GM12878 (cell line): ENCODE results near the gene CCR2. TPM values are rescaled to one million over a fixed set of nuclear protein-coding genes. Genes with fewer than 3 reads are reported as not detected.

ENCODE experiments used
- BACH1 ChIP-seq: fragments of 450-650 bp; IDR thresholded peaks from 2 replicates; pipeline ENCODE4 v1.6.1; 2017; ENCODE audit warnings: mild to moderate bottlenecking, borderline replicate concordance
- ELK1 ChIP-seq: IDR thresholded peaks from 2 replicates; pipeline ENCODE4 v1.6.1; 2012; ENCODE audit warnings: low read depth, low read length, improper control_type of control experiment
- EP300 ChIP-seq, 2 experiments: fragments of 150-350 bp in 1 of 2; IDR thresholded peaks; 2 replicates each; pipeline ENCODE4 v1.6.1; 2011 to 2012; ENCODE audit warnings: low read depth in 2 of 2, low read length in 2 of 2, borderline replicate concordance in 1 of 2, improper control_type of control experiment in 1 of 2, inconsistent platforms in 1 of 2; ENCODE audit not compliant: control insufficient read depth in 1 of 2
- KLF5 ChIP-seq: fragments of 450-650 bp; IDR thresholded peaks from 2 replicates; pipeline ENCODE4 v1.6.1; 2014; ENCODE audit warnings: mild to moderate bottlenecking; ENCODE audit not compliant: partially characterized antibody
- NFIC ChIP-seq: IDR thresholded peaks from 2 replicates; pipeline ENCODE4 v1.6.1; 2012; ENCODE audit warnings: low read depth, mild to moderate bottlenecking, inconsistent platforms, low read length, moderate library complexity
- POLR2AphosphoS2 ChIP-seq: IDR thresholded peaks from 2 replicates; pipeline ENCODE4 v1.6.1; 2011; ENCODE audit warnings: low read depth, mild to moderate bottlenecking, low read length, improper control_type of control experiment, moderate library complexity
- RELA ChIP-seq: fragments of 450-650 bp; IDR thresholded peaks from 2 replicates; pipeline ENCODE4 v1.8.0; 2014; ENCODE audit warnings: borderline replicate concordance; ENCODE audit not compliant: partially characterized antibody
- SIN3A ChIP-seq: IDR thresholded peaks from 2 replicates; pipeline ENCODE4 v1.6.1; 2012; ENCODE audit warnings: low read depth, low read length, improper control_type of control experiment
- ZBTB11 ChIP-seq: fragments of 450-650 bp; formaldehyde crosslinking; IDR thresholded peaks from 2 replicates; pipeline ENCODE4 v1.5.0; 2022; ENCODE audit warnings: mild to moderate bottlenecking, missing genetic modification characterization
- ZNF622 ChIP-seq: fragments of 450-650 bp; IDR thresholded peaks from 2 replicates; pipeline ENCODE4 v1.6.1; 2017; ENCODE audit warnings: mild to moderate bottlenecking, inconsistent platforms
- polyA plus RNA-seq, 11 experiments: library from polyadenylated mRNA; depleted of rRNA in 4 of 11; unstranded in 6 of 11; stranded (reverse) in 5 of 11; fragments of >200 nt; fragmentation: Nextera tagmentation in 4 of 11; fragmentation: Illumina TruSeq in 1 of 11; extraction: Ambion mirVana in 4 of 11; extraction: Trizol in 1 of 11; gene quantifications; 1 replicate in 1 of 11; 2 replicates in 10 of 11; pipeline versions ENCODE4 v1.2.1 to v1.2.3, GENCODE V29; 2011 to 2016; ENCODE audit warnings: inconsistent platforms in 2 of 11, missing spikeins in 2 of 11, low read depth in 1 of 11
- total RNA-seq, 4 experiments: library from RNA; depleted of rRNA in 3 of 4; stranded (reverse); fragments of >200 nt in 3 of 4; fragmentation: Illumina TruSeq in 1 of 4; extraction: Trizol in 1 of 4; gene quantifications; 2 replicates each; pipeline versions ENCODE4 v1.2.1 to v1.2.3, GENCODE V29; 2013 to 2021
- TF ChIP-seq, protein P1 (sequence below): fragments of 450-650 bp; IDR thresholded peaks from 2 replicates; pipeline ENCODE4 v1.6.1; 2017; ENCODE audit warnings: mild to moderate bottlenecking
- TF ChIP-seq, protein P2 (sequence below), 3 experiments: IDR thresholded peaks in 2 of 3; conservative IDR thresholded peaks in 1 of 3; 2 replicates each; pipeline ENCODE4 v1.5.1; 2011; ENCODE audit warnings: low read depth in 3 of 3, low read length in 3 of 3, mild to moderate bottlenecking in 3 of 3, control low read depth in 2 of 3, moderate library complexity in 2 of 3, inconsistent platforms in 1 of 3, mixed read lengths in 1 of 3; ENCODE audit not compliant: control insufficient read depth in 2 of 3, insufficient read depth in 1 of 3; ENCODE audit errors: extremely low read depth in 1 of 3
- TF ChIP-seq, protein P3 (sequence below): IDR thresholded peaks from 2 replicates; pipeline ENCODE4 v1.6.1; 2012; ENCODE audit warnings: low read length, inconsistent platforms

CCR2 gene
- total and polyA plus RNA-seq, 10 of the 15 experiments (the other 5 are each of a cell fraction or from before 2014, with no cell fraction given) = 1.9 to 4.7 (median 3.5) TPM; not detected in 1

GRCh38 chr3:46359733-46360493, 6.0 kb downstream of the CCR2 start (continued):
- no peak for TF ChIP-seq SIN3A
- TF ChIP-seq ELK1 = no peak
- TF ChIP-seq, protein P1, sequence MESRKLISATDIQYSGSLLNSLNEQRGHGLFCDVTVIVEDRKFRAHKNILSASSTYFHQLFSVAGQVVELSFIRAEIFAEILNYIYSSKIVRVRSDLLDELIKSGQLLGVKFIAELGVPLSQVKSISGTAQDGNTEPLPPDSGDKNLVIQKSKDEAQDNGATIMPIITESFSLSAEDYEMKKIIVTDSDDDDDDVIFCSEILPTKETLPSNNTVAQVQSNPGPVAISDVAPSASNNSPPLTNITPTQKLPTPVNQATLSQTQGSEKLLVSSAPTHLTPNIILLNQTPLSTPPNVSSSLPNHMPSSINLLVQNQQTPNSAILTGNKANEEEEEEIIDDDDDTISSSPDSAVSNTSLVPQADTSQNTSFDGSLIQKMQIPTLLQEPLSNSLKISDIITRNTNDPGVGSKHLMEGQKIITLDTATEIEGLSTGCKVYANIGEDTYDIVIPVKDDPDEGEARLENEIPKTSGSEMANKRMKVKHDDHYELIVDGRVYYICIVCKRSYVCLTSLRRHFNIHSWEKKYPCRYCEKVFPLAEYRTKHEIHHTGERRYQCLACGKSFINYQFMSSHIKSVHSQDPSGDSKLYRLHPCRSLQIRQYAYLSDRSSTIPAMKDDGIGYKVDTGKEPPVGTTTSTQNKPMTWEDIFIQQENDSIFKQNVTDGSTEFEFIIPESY = no peak
- TF ChIP-seq ZNF622 = no peak
- no peak for TF ChIP-seq POLR2AphosphoS2
- TF ChIP-seq ZBTB11 (CRISPR knock-in tag) = no peak
- no peak for TF ChIP-seq RELA
- TF ChIP-seq, protein P2, sequence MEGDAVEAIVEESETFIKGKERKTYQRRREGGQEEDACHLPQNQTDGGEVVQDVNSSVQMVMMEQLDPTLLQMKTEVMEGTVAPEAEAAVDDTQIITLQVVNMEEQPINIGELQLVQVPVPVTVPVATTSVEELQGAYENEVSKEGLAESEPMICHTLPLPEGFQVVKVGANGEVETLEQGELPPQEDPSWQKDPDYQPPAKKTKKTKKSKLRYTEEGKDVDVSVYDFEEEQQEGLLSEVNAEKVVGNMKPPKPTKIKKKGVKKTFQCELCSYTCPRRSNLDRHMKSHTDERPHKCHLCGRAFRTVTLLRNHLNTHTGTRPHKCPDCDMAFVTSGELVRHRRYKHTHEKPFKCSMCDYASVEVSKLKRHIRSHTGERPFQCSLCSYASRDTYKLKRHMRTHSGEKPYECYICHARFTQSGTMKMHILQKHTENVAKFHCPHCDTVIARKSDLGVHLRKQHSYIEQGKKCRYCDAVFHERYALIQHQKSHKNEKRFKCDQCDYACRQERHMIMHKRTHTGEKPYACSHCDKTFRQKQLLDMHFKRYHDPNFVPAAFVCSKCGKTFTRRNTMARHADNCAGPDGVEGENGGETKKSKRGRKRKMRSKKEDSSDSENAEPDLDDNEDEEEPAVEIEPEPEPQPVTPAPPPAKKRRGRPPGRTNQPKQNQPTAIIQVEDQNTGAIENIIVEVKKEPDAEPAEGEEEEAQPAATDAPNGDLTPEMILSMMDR (IDR thresholded peaks at IDR 0.05 in 2 of 3, conservative IDR thresholded peaks at IDR 0.05 in 1 of 3; ENCODE audit: control insufficient read depth in 2 of 3, extremely low read depth in 1 of 3, insufficient read depth in 1 of 3, low read depth in 3 of 3, low read length in 3 of 3) = no peak
- TF ChIP-seq NFIC = peak; percentile 80; the same call in 1 of the 2 replicates
- no peak for TF ChIP-seq KLF5
- TF ChIP-seq, protein P3, sequence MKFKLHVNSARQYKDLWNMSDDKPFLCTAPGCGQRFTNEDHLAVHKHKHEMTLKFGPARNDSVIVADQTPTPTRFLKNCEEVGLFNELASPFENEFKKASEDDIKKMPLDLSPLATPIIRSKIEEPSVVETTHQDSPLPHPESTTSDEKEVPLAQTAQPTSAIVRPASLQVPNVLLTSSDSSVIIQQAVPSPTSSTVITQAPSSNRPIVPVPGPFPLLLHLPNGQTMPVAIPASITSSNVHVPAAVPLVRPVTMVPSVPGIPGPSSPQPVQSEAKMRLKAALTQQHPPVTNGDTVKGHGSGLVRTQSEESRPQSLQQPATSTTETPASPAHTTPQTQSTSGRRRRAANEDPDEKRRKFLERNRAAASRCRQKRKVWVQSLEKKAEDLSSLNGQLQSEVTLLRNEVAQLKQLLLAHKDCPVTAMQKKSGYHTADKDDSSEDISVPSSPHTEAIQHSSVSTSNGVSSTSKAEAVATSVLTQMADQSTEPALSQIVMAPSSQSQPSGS = peak; percentile 85
- TF ChIP-seq BACH1 = no peak
- TF ChIP-seq EP300 (IDR thresholded peaks at IDR 0.05; ENCODE audit: borderline replicate concordance in 1 of 2, control insufficient read depth in 1 of 2, low read depth in 2 of 2, low read length in 2 of 2) = peak; percentile 25 to 42; a peak in 1 of 4 replicates
